HepG2 (cell line): ENCODE data around the gene COL27A1. TPM values are rescaled to one million over a fixed set of nuclear protein-coding genes. Genes with fewer than 3 reads are reported as not detected.
A peak's percentile ranks its signal among the peaks of the same experiment; 100 is the strongest.

Experiments used
- AKAP8 ChIP-seq: sonication (generic); formaldehyde crosslinking; IDR thresholded peaks from 2 replicates; pipeline ENCODE4 v1.5.1; 2020; ENCODE audit warnings: mild to moderate bottlenecking, missing genetic modification reagents
- CEBPG ChIP-seq: IDR thresholded peaks from 2 replicates; pipeline ENCODE4 v1.6.1; 2016
- CREB1 ChIP-seq, 2 experiments: fragments of 450-650 bp in 1 of 2; IDR thresholded peaks; 2 replicates each; pipeline ENCODE4 v1.6.1; 2016 to 2017; ENCODE audit warnings: control low read depth in 1 of 2, mild to moderate bottlenecking in 1 of 2, missing compliant biosample characterization in 1 of 2, missing genetic modification characterization in 1 of 2
- KMT2B ChIP-seq: IDR thresholded peaks from 2 replicates; pipeline ENCODE4 v1.6.1; 2016; ENCODE audit warnings: missing genetic modification reagents, missing compliant biosample characterization
- NKX3-1 ChIP-seq: sonication (generic); formaldehyde crosslinking; IDR thresholded peaks from 2 replicates; pipeline ENCODE4 v1.5.0; 2020; ENCODE audit warnings: missing genetic modification reagents
- PTBP1 ChIP-seq: fragments of 200-400 bp; formaldehyde crosslinking; IDR thresholded peaks from 2 replicates; pipeline ENCODE4 v1.6.1; 2018; ENCODE audit warnings: low read length, low read depth; ENCODE audit not compliant: poor library complexity, severe bottlenecking
- RBM22 ChIP-seq: fragments of 200-400 bp; formaldehyde crosslinking; optimal IDR thresholded peaks from 2 replicates; pipeline ENCODE3; 2017; ENCODE audit warnings: mild to moderate bottlenecking, low read length, moderate library complexity
- RFX3 ChIP-seq: IDR thresholded peaks from 2 replicates; pipeline ENCODE4 v1.6.1; 2016; ENCODE audit warnings: missing biosample characterization, missing genetic modification reagents
- SCMH1 ChIP-seq: sonication (generic); formaldehyde crosslinking; IDR thresholded peaks from 2 replicates; pipeline ENCODE4 v1.9.0; 2021; ENCODE audit warnings: missing genetic modification reagents, mild to moderate bottlenecking, borderline replicate concordance
- SP140L ChIP-seq: sonication (generic); formaldehyde crosslinking; IDR thresholded peaks from 2 replicates; pipeline ENCODE4 v1.4.0; 2020; ENCODE audit warnings: missing genetic modification reagents, borderline replicate concordance
- SUZ12 ChIP-seq: fragments of 150-350 bp; IDR thresholded peaks from 2 replicates; pipeline ENCODE4 v1.6.1; 2014; ENCODE audit warnings: low read depth, low read length
- THAP11 ChIP-seq: IDR thresholded peaks from 2 replicates; pipeline ENCODE4 v1.6.1; 2016; ENCODE audit warnings: missing biosample characterization, missing genetic modification reagents
- TP53 ChIP-seq: sonication (generic); formaldehyde crosslinking; conservative IDR thresholded peaks from 2 replicates; pipeline ENCODE4 v1.4.0; 2020; ENCODE audit warnings: missing genetic modification reagents
- ZNF101 ChIP-seq: sonication (generic); formaldehyde crosslinking; IDR thresholded peaks from 2 replicates; pipeline ENCODE4 v1.4.0; 2020; ENCODE audit warnings: mild to moderate bottlenecking, low read depth, missing genetic modification reagents, borderline replicate concordance
- ZNF225 ChIP-seq: sonication (generic); formaldehyde crosslinking; IDR thresholded peaks from 2 replicates; pipeline ENCODE4 v1.4.0; 2020; ENCODE audit warnings: mild to moderate bottlenecking, missing genetic modification reagents
- ZNF362 ChIP-seq: sonication (generic); formaldehyde crosslinking; IDR thresholded peaks from 2 replicates; pipeline ENCODE4 v1.4.0; 2020; ENCODE audit warnings: missing genetic modification reagents, mild to moderate bottlenecking, borderline replicate concordance
- ZNF382 ChIP-seq: sonication (generic); formaldehyde crosslinking; IDR thresholded peaks from 2 replicates; pipeline ENCODE4 v1.5.0; 2020; ENCODE audit warnings: missing genetic modification reagents, mild to moderate bottlenecking, borderline replicate concordance
- ZNF549 ChIP-seq: sonication (generic); formaldehyde crosslinking; IDR thresholded peaks from 2 replicates; pipeline ENCODE4 v1.5.0; 2020; ENCODE audit warnings: missing genetic modification reagents
- ZNF550 ChIP-seq: sonication (generic); formaldehyde crosslinking; IDR thresholded peaks from 2 replicates; pipeline ENCODE4 v1.4.0; 2020; ENCODE audit warnings: mild to moderate bottlenecking, missing genetic modification reagents, borderline replicate concordance
- ZNF674 ChIP-seq: sonication (generic); formaldehyde crosslinking; IDR thresholded peaks from 2 replicates; pipeline ENCODE4 v1.5.0; 2020; ENCODE audit warnings: low read depth, mild to moderate bottlenecking, missing genetic modification reagents
- ZNF768 ChIP-seq: sonication (generic); formaldehyde crosslinking; IDR thresholded peaks from 2 replicates; pipeline ENCODE4 v1.4.0; 2020; ENCODE audit warnings: missing genetic modification reagents
- polyA plus RNA-seq, 8 experiments: library from polyadenylated mRNA; depleted of rRNA in 3 of 8; stranded (reverse) in 7 of 8; unstranded in 1 of 8; fragments of >200 nt; fragmentation: Illumina TruSeq in 4 of 8; extraction: Trizol in 4 of 8; gene quantifications; 2 replicates each; pipeline versions ENCODE4 v1.2.1 to v1.2.3, GENCODE V29; 2011 to 2016; ENCODE audit warnings: low read depth in 4 of 8, missing spikeins in 1 of 8, mixed read lengths in 1 of 8; ENCODE audit not compliant: insufficient read depth in 1 of 8
- total RNA-seq, 5 experiments: library from RNA; depleted of rRNA; stranded (reverse); fragments of >200 nt; fragmentation: Illumina TruSeq; extraction: Trizol; gene quantifications; 2 replicates each; pipeline ENCODE4 v1.2.3, GENCODE V29; 2016; ENCODE audit warnings: low read depth in 1 of 5
- TF ChIP-seq, protein P1 (sequence below), 2 experiments: sonication (generic) in 1 of 2; formaldehyde crosslinking in 1 of 2; IDR thresholded peaks; 2 replicates each; pipeline versions ENCODE4 v1.4.0 to v1.6.1; 2016 to 2020; ENCODE audit warnings: borderline replicate concordance in 1 of 2, low read depth in 1 of 2, mild to moderate bottlenecking in 1 of 2, missing genetic modification reagents in 1 of 2
- TF ChIP-seq, protein P2 (sequence below): sonication (generic); formaldehyde crosslinking; IDR thresholded peaks from 2 replicates; pipeline ENCODE4 v1.8.0; 2022; ENCODE audit warnings: mild to moderate bottlenecking, missing genetic modification reagents, borderline replicate concordance

The COL27A1 gene
- total and polyA plus RNA-seq, 2 of the 13 experiments (the other 11 are each of a cell fraction or from before 2014, with no cell fraction given), result 71.3 to 89.1 TPM

GRCh38 chr9:114117996-114118830 is 37.1 kb upstream of the COL27A1 start (continued):
- TF ChIP-seq, protein P1, sequence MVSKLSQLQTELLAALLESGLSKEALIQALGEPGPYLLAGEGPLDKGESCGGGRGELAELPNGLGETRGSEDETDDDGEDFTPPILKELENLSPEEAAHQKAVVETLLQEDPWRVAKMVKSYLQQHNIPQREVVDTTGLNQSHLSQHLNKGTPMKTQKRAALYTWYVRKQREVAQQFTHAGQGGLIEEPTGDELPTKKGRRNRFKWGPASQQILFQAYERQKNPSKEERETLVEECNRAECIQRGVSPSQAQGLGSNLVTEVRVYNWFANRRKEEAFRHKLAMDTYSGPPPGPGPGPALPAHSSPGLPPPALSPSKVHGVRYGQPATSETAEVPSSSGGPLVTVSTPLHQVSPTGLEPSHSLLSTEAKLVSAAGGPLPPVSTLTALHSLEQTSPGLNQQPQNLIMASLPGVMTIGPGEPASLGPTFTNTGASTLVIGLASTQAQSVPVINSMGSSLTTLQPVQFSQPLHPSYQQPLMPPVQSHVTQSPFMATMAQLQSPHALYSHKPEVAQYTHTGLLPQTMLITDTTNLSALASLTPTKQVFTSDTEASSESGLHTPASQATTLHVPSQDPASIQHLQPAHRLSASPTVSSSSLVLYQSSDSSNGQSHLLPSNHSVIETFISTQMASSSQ (IDR thresholded peaks at IDR 0.05; ENCODE audit: low read depth), result peak; percentile 76
- TF ChIP-seq, protein P1 (CRISPR knock-in tag; IDR thresholded peaks at IDR 0.05; ENCODE audit: borderline replicate concordance), result peak; percentile 94
- TF ChIP-seq ZNF768 (CRISPR knock-in tag), result peak; percentile 83; the same call in 1 of the 2 replicates
- TF ChIP-seq CEBPG (CRISPR knock-in tag), result peak; percentile 46
- no peak for TF ChIP-seq SUZ12
- no peak for TF ChIP-seq ZNF225 (CRISPR knock-in tag)
- 0 out of 2 replicates have a peak, but pooled peaks have one; percentile 33 for TF ChIP-seq TP53 (CRISPR knock-in tag)
- no peak for TF ChIP-seq RFX3
- no peak for TF ChIP-seq SCMH1 (CRISPR knock-in tag)
- peak; percentile 57; the same call in 1 of the 2 replicates for TF ChIP-seq SP140L (CRISPR knock-in tag)
- peak; percentile 63 for TF ChIP-seq KMT2B
- TF ChIP-seq ZNF362 (CRISPR knock-in tag), result peak; percentile 82; the same call in 1 of the 2 replicates
- TF ChIP-seq, protein P2, sequence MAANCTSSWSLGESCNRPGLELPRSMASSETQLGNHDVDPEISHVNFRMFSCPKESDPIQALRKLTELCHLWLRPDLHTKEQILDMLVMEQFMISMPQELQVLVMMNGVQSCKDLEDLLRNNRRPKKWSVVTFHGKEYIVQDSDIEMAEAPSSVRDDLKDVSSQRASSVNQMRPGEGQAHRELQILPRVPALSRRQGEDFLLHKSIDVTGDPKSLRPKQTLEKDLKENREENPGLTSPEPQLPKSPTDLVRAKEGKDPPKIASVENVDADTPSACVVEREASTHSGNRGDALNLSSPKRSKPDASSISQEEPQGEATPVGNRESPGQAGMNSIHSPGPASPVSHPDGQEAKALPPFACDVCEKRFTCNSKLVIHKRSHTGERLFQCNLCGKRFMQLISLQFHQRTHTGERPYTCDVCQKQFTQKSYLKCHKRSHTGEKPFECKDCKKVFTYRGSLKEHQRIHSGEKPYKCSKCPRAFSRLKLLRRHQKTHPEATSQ (CRISPR knock-in tag), result no peak
- no peak for TF ChIP-seq ZNF382
- TF ChIP-seq RBM22, result peak; percentile 36
- no peak for TF ChIP-seq NKX3-1
- no peak for TF ChIP-seq ZNF549 (CRISPR knock-in tag)
- no peak for TF ChIP-seq ZNF674 (CRISPR knock-in tag)
- TF ChIP-seq THAP11 (CRISPR knock-in tag), result peak; percentile 74
- no peak for TF ChIP-seq CREB1 (IDR thresholded peaks at IDR 0.05)
- peak; percentile 84 for TF ChIP-seq CREB1 (CRISPR knock-in tag; IDR thresholded peaks at IDR 0.05)
- no peak for TF ChIP-seq ZNF101 (CRISPR knock-in tag)
- no peak for TF ChIP-seq ZNF550 (CRISPR knock-in tag)
- TF ChIP-seq PTBP1, result peak; percentile 1
- TF ChIP-seq AKAP8, result no peak
